OCI-M2 (cell line): ENCODE measurements around the gene TLE1.
"Not testable (repeated sequence)": the region's sequence is repeated elsewhere in the genome, so short reads cannot be mapped to it uniquely, and the experiment has no call there.

Experiments
- DNase-seq: peaks from one replicate; lab custom pipeline; 2025; ENCODE audit not compliant: unreplicated experiment; lab: John Stamatoyannopoulos, UW

Gene TLE1

DNA sequence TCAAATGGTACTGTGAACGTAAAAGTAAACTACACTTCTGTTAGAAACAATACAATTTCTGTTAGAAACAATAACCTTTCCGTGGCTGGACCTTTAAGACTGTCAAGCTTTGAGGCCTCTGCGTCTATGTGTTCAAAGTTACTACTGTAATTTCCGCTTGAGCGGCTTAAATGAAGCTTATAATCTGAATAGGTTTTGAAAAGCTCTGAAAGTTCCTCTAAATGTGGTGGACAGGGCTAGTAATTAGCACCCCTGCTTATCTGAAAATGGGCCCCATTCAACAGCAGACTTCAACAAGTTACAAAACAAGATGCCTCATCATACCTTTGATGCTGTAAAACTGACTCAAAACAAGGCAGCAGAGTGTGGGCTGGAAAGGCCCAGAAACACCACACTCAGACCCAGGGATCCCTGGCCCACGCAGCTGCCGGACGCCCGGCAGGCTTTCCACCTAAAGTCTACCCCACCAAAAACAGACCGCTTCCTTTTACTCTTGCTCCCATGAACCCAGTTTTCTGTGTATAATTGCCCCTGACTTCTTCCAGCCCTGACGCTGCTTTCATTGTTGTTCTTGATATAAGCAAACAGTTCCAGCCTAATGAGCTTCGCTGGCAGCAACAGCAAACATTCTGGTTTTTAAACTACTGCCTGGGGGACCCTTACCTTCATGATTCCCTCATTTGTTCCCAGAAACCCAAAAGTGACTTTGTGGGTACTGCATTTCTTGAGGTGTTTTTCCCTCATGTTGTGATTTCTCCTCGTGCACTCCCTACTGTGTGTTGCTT, 66.7 kb downstream of the TLE1 start:
- no peak for DNase-seq

- DNase-seq = no peak
Observed at GRCh38 chr9:81621785-81622259, 67.5 kb downstream of the TLE1 start.

DNA sequence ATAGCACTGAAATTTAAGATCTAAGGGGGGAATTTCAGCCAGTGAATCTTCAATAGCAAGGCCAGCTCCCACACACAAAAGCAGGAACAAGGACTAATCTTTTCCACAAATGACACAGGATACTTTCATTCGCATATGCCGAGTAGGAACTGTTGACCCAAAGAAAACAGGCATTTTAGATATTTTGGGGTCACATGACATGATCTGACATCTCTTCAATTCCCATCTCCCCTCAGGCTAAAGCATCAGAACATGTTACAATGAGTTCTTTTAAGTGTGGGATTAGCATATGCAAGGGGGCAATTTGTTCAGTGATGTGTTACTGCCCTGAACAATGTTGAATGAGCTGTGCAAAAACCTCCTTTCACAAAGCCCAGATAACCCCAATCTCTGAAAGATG, 68.2 kb downstream of the TLE1 start:
- no peak for DNase-seq

- no peak for DNase-seq
Observed at GRCh38 chr9:81620002-81620390, 69.4 kb downstream of the TLE1 start.

- DNase-seq = no peak
Observed at GRCh38 chr9:81619353-81620001, 69.9 kb downstream of the TLE1 start.

- no peak for DNase-seq
Observed at GRCh38 chr9:81618923-81619322, 70.4 kb downstream of the TLE1 start.

DNA sequence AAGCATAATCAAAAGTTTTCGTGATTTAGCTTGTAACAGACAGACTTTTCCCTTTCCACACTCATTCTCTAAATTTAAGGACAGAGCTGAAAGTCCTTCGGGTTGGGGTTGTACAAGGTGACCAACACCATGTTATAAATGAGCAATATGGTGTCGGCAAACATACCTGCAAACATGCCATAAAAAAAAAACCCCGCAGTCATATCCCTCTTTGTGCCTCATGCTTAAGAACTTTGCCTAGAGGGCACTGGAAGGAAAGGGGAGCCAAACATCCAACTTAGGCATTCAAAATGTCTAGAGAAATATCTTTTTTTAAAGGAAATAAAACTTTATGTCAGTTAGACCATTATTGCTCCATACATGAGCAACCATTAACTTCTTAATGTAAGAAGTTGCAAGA, 73.2 kb downstream of the TLE1 start:
- no peak for DNase-seq

DNA sequence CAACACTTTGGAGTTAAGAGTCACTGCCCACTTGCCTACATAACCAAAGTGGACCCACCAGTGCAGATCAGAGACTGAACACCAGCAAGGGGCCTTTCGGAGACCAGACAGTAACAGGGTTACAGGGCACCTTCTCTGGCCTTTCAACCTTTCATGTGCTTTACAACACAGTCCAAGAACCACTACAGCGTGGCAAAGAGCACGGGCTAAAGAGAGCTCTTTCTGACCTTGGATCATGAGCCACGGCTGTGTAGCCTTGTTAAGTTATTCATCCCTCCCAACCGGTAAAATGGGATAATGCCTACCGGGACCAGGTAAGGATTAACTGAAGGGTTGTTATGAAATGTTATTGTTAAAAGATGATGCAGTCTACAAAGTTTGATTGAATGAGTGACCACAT, 75.0 kb downstream of the TLE1 start:
- DNase-seq = no peak

GRCh38 chr9:81613002-81613812, 76.1 kb downstream of the TLE1 start:
- DNase-seq = no peak

GRCh38 chr9:81611664-81612063, 77.7 kb downstream of the TLE1 start:
- no peak for DNase-seq

DNA sequence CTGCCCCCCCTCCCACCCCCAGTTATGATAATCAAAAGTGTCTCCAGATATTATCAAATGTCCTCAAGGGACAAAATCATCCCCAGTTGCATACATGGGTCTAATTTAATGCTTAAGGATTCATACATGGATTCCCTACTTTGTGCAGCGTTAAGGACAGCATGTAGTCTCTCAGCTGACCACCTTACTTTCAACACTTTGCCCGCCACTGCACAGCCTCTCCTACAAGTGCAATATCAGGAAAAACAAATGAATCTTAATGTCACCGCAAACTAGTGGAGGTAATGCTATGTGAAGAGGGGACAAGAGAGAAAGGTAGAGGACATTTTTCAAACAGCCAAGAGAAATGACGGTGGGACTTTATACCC, 78.6 kb downstream of the TLE1 start:
- no peak for DNase-seq

DNA sequence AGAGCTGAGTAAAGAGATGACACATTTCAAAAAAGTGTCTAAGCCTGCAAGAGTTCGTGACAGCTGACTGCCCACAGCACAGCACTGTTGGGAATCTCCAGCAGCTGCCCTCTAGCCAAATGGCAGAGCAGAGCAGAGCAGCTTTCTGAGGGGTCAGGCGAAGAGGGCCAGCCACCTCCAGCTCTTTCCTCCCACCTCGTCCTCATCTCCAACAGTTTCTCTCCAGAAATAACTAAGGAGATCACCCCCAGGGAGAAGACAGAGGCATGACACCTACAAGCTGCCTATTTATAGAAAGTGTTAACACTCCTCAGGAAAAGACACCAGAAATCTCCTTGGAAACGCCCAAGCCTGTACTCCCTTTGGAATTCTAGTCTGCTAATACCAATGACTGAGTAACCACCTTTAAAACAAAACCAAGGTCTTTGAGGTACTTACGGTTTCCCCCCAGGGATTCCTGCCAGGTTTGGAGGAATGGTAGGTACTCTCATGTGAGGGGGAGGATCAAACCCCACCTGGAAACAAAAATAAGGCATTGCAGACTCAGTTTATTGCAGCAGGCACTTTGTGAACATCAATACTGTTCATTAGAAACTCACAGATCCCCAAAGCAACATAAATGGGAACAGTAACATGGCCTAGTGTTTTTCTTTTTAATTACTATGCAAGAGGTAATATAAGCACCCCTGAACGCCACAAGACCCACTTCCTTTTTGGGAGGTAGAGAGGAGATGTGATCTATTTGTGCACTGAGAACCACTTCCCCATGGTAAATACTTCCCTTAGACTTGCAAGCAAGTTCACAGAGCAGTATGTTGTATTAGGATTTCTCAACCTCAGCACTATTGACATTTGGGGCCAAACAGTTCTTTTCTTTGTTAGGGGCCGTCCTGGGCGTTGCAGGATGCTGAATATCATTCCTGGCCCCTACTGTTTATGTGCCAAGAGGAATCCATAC, 79.3 kb downstream of the TLE1 start:
- no peak for DNase-seq

DNA sequence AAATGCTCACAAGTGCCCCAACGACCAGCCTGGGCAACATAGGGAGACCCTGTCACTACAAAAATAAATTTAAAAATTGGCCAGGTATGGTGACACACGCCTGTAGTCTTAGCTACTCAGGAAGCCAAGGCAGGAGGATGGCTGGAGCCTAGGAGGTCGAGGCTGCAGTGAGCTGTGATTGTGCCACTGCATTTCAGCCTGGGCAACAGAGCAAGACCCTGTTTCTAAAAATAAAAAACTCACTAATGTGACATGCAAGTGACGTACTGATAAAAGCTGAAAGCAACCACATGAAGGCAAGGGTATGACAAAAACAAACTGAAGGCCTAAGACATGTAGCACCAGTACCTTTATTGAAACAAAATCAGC, 81.1 kb downstream of the TLE1 start:
- no peak for DNase-seq

- no peak for DNase-seq
Observed at GRCh38 chr9:81607593-81608288, 81.6 kb downstream of the TLE1 start.

GRCh38 chr9:81606261-81606660, 83.1 kb downstream of the TLE1 start:
- DNase-seq = not testable (repeated sequence)

DNA sequence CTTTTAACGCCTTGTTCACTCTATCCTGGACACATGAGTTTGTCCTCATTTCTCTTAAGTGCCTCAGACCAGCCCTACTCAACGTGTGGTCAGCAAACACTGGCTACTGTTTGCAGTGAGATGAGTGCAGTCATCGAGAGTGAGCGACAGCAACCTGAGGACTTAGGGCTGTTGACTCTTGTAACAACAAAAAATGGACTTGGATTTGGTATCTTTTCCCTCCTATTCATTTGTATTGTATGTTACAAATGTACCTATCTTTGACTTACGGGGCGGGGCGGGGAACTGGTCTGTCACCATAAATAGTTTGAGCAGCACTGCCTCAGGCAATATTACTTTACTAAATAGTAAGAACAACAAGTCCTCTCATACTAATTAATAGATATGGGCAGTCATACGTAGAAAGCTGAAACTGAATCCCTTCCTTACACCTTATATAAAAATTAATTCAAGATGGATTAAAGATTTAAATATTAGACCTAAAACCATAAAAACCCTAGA, 84.1 kb downstream of the TLE1 start:
- DNase-seq = no peak

DNA sequence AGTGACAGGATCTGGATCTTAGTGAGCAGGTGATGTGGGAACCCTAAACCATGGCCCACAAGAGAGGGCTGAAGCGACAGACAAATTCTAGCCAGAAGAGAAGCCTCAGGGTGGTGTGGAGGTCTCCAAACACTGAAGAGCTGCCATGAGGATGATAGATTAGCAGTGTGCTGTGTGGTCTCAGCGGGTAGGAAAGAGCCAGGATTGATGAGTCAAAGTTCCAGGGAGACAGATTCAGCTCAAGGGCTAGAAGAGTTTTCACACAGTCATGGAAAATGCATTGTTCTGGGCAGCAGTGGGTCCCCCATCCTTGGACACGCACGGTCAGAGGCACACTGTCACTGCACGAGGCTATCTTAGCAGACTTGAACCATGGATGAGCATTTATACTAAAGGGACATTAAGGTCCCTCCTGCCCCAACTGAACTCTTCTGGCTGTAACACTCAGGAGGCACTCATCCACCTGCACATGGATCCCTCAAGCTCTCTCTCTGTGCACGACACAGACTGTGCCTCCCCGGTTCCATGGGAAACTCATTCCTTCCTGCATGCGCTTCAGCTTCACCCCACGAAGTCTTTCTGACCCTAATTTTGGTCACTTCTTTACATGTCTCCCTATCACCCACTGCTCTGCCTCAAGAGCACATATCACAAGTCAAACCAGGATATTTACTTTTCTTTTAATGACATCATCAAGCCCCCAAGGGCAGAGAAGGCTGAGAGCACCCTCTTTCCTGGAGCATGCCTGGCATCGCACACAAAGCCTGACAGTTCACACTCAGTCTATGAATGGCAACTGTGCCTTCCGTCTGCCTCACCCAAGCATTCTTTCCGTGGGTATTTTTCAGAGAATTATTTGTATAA, 84.8 kb downstream of the TLE1 start:
- no peak for DNase-seq

- no peak for DNase-seq
Observed at GRCh38 chr9:81602887-81603680, 86.3 kb downstream of the TLE1 start.
